Keratinocyte (primary cell): Measurements from ENCODE around the gene CXCL6. TPM values are rescaled to one million over a fixed set of nuclear protein-coding genes. Genes with fewer than 3 reads are reported as not detected.

ENCODE experiments used
- DNase-seq: peaks from one replicate; pipeline ENCODE4 v3.0.0-alpha.2; 2011; ENCODE audit warnings: low read depth, missing footprints, low spot score
- FAIRE-seq: peaks from 2 replicates; lab custom pipeline; 2011; peaks lifted over from hg19 to GRCh38; lab: Jason Lieb, UNC
- H2AFZ ChIP-seq: 2 replicates; pipeline ENCODE4 v1.6.0; 2012; ENCODE audit warnings: low read length, control low read depth, inconsistent platforms; ENCODE audit not compliant: control insufficient read depth
- H3K27ac ChIP-seq: 2 replicates; pipeline ENCODE4 v1.5.1; 2011; ENCODE audit warnings: low read length; ENCODE audit not compliant: control insufficient read depth, insufficient read depth
- H3K27me3 ChIP-seq: 3 replicates; pipeline ENCODE4 v1.6.0; 2011; ENCODE audit warnings: low read length; ENCODE audit not compliant: control insufficient read depth, insufficient read depth; ENCODE audit errors: extremely low read depth
- H3K36me3 ChIP-seq, 2 experiments: 2 replicates in 1 of 2; 3 replicates in 1 of 2; pipeline ENCODE4 v1.5.1; 2011; ENCODE audit warnings: low read length in 2 of 2, mild to moderate bottlenecking in 1 of 2; ENCODE audit not compliant: control insufficient read depth in 2 of 2, insufficient read depth in 2 of 2; ENCODE audit errors: extremely low read depth in 1 of 2
- H3K4me1 ChIP-seq: 3 replicates; pipeline ENCODE4 v1.5.1; 2011; ENCODE audit warnings: low read length; ENCODE audit not compliant: control insufficient read depth, insufficient read depth; ENCODE audit errors: extremely low read depth
- H3K4me2 ChIP-seq: 3 replicates; pipeline ENCODE4 v1.6.0; 2011; ENCODE audit warnings: low read depth, low read length; ENCODE audit not compliant: control insufficient read depth, insufficient read depth; ENCODE audit errors: extremely low read depth
- H3K4me3 ChIP-seq, 3 experiments: fragments of 200-600 bp in 1 of 3; sonication (generic) in 1 of 3; 2 replicates in 2 of 3; 3 replicates in 1 of 3; pipeline ENCODE4 v1.5.1; 2011 to 2016; ENCODE audit warnings: low read length in 3 of 3, mild to moderate bottlenecking in 3 of 3, control low read depth in 2 of 3, inconsistent platforms in 1 of 3, low read depth in 1 of 3, mixed read lengths in 1 of 3, mixed run types in 1 of 3, moderate library complexity in 1 of 3; ENCODE audit not compliant: control insufficient read depth in 2 of 3, insufficient read depth in 2 of 3; ENCODE audit errors: extremely low read depth in 1 of 3
- H3K79me2 ChIP-seq: 2 replicates; pipeline ENCODE4 v1.6.0; 2012; ENCODE audit warnings: low read length; ENCODE audit not compliant: control insufficient read depth, insufficient read depth
- H3K9ac ChIP-seq: 3 replicates; pipeline ENCODE4 v1.6.0; 2011; ENCODE audit warnings: low read length; ENCODE audit not compliant: control insufficient read depth, insufficient read depth; ENCODE audit errors: extremely low read depth
- H3K9me1 ChIP-seq: 3 replicates; pipeline ENCODE4 v1.6.0; 2011; ENCODE audit warnings: low read length; ENCODE audit not compliant: control insufficient read depth, insufficient read depth; ENCODE audit errors: extremely low read depth
- H3K9me3 ChIP-seq: 2 replicates; pipeline ENCODE4 v1.5.1; 2012; ENCODE audit warnings: low read depth, low read length; ENCODE audit not compliant: control insufficient read depth
- H4K20me1 ChIP-seq: 3 replicates; pipeline ENCODE4 v1.6.0; 2011; ENCODE audit warnings: low read length; ENCODE audit not compliant: control insufficient read depth, insufficient read depth; ENCODE audit errors: extremely low read depth
- CTCF ChIP-seq, 3 experiments: IDR thresholded peaks in 1 of 3; conservative IDR thresholded peaks in 1 of 3; optimal IDR thresholded peaks in 1 of 3; 2 replicates in 2 of 3; 3 replicates in 1 of 3; pipeline versions ENCODE3 to v1.5.1; 2011; ENCODE audit warnings: low read length in 3 of 3, mild to moderate bottlenecking in 3 of 3, moderate library complexity in 2 of 3, control low read depth in 1 of 3, inconsistent platforms in 1 of 3; ENCODE audit not compliant: insufficient read depth in 2 of 3; ENCODE audit errors: extremely low read depth in 1 of 3
- EZH2 ChIP-seq: IDR thresholded peaks from one replicate; pipeline ENCODE4 v1.6.1; 2012; ENCODE audit warnings: inconsistent platforms, mild to moderate bottlenecking, low read length, moderate library complexity
- dilution Hi-C: fragments of 300-500 bp; cut with MboI; formaldehyde crosslinking; loops from one replicate; pipeline ENCODE4 v1.7.0; 2020; ENCODE audit warnings: low sequenced_read_pairs; ENCODE audit not compliant: extremely low pct_ligation_motif_present
- polyA plus RNA-seq, 5 experiments: library from polyadenylated mRNA; depleted of rRNA in 3 of 5; stranded (reverse) in 3 of 5; stranded (forward) in 1 of 5; unstranded in 1 of 5; fragments of >200 nt; gene quantifications; 1 replicate in 1 of 5; 2 replicates in 3 of 5; 3 replicates in 1 of 5; pipeline versions ENCODE4 v1.2.1 to v1.2.3, GENCODE V29; 2011 to 2012; ENCODE audit warnings: missing spikeins in 2 of 5, low read depth in 1 of 5, low replicate concordance in 1 of 5

The CXCL6 gene
- polyA plus RNA-seq, 1 donor (not counting 4 experiments of a cell fraction or from before 2014, with no cell fraction given) = 0.08 TPM

GRCh38 chr4:73810191-73810590 lies 26.3 kb upstream of the CXCL6 start:
- H3K79me2 ChIP-seq = no peaks in the 10 kb centered on the region
- TF ChIP-seq EZH2 (no peak), CTCF (optimal IDR thresholded peaks at IDR 0.05 in 1 of 3, IDR thresholded peaks at IDR 0.05 in 1 of 3, conservative IDR thresholded peaks at IDR 0.05 in 1 of 3; ENCODE audit: extremely low read depth in 1 of 3, insufficient read depth in 2 of 3, low read length in 3 of 3) (no peak)
- no peak overlapping the region for H3K4me3 ChIP-seq
- H4K20me1 ChIP-seq = no peaks in the 10 kb centered on the region
- no peak for FAIRE-seq
- no peak overlapping the region for H3K9ac ChIP-seq
- H3K27me3 ChIP-seq = no peaks in the 10 kb centered on the region
- no peak for DNase-seq
- H3K9me1 ChIP-seq = no peaks in the 10 kb centered on the region
- no peaks in the 10 kb centered on the region for H3K36me3 ChIP-seq
- H2AFZ ChIP-seq = no peak overlapping the region
- dilution Hi-C loops = no loop called here
- H3K4me2 ChIP-seq = no peak overlapping the region
- H3K9me3 ChIP-seq = no peaks in the 10 kb centered on the region
- no peak overlapping the region for H3K27ac ChIP-seq
- H3K4me1 ChIP-seq = peaks cover 7% of the 10 kb centered on the region

GRCh38 chr4:73811841-73812240 lies 24.6 kb upstream of the CXCL6 start:
- no peaks in the 10 kb centered on the region for H3K79me2 ChIP-seq
- H3K9me3 ChIP-seq = no peaks in the 10 kb centered on the region
- dilution Hi-C loops = no loop called here
- H3K4me1 ChIP-seq = peaks cover 16% of the 10 kb centered on the region
- FAIRE-seq (no peak), DNase-seq (no peak)
- H3K36me3 ChIP-seq = no peaks in the 10 kb centered on the region
- no peak overlapping the region for H3K9ac ChIP-seq
- H3K4me2 ChIP-seq = no peak overlapping the region
- H3K27me3 ChIP-seq = no peaks in the 10 kb centered on the region
- no peak overlapping the region for H3K4me3 ChIP-seq
- H3K9me1 ChIP-seq = no peaks in the 10 kb centered on the region
- no peak for TF ChIP-seq CTCF (optimal IDR thresholded peaks at IDR 0.05 in 1 of 3, IDR thresholded peaks at IDR 0.05 in 1 of 3, conservative IDR thresholded peaks at IDR 0.05 in 1 of 3; ENCODE audit: extremely low read depth in 1 of 3, insufficient read depth in 2 of 3, low read length in 3 of 3)
- no peak for TF ChIP-seq EZH2
- H3K27ac ChIP-seq = no peak overlapping the region
- no peak overlapping the region for H2AFZ ChIP-seq
- no peaks in the 10 kb centered on the region for H4K20me1 ChIP-seq
